ENCODE data around the gene RLF. TPM values are rescaled to one million over a fixed set of nuclear protein-coding genes. Genes with fewer than 3 reads are reported as not detected.

Gene RLF
- total RNA-seq, 2 experiments from 2014 or later: 42.7 to 44.8 TPM

DNA sequence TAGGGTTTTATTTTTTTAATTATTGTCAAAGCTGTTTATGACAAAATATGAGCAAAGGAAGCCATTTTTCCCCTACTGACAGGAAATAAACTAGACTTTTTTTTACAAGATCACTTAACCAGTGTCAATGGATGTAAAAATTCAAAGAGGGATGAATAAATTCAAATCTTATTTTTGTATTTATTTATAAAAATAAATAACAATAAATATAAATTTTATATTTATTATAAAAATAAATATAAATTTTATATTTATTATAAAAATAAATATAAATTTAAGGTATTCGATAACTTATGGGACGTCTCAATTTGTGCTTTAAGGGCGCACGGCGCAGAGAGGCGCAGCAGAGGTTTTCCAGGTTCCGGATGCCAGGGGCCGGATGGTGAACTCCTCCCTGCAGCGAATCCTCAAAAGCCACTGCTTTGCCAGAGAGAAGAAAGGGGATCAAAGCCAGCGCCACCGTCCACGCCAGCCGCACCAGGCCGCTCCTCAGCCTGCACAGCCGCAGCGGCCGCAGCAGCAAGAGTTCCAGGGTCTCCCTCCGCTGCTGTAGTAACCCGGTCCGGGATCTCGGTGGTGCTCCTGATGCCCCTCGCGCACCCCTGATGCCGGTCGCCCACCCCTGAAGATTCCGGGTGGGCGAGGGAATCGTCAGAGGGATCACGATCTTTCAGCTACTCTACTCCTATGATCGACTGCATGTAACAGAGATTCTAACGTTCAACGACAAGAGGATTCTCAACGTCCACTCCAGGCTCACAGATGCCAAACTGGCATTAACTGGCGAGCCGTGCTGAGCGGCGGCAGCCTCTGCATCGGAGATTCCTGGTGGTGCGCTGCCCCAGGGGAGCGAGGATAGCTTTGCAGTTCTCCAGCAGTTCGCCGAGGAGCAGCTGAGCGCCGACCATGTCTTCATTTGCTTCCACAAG lies 28.5 kb upstream of the RLF start:
- H3K27ac Mint-ChIP-seq: no peak overlapping the region
- Histone ChIP-seq H3K27ac (ENCODE audit: low read depth in 1 of 2, low read length in 2 of 2) (no peak overlapping the region), H3K27me3 (ENCODE audit: control insufficient read depth in 1 of 2, insufficient read depth in 2 of 2, low read length in 2 of 2) (no peaks in the 10 kb centered on the region), H3K4me3 (ENCODE audit: low read length) (no peak overlapping the region), H3K9me3 (ENCODE audit: control insufficient read depth in 1 of 2, insufficient read depth in 1 of 2, low read length in 2 of 2) (peaks cover 0 to 8% of the 10 kb centered on the region in 2 experiments), H3K36me3 (ENCODE audit: insufficient read depth, low read length) (no peaks in the 10 kb centered on the region), H3K4me1 (ENCODE audit: insufficient read depth, low read length) (no peaks in the 10 kb centered on the region)
- intact Hi-C loops (cut with DNase I, micrococcal nuclease): loop anchor here in 1 of 2 experiments (10.0 kb wide), 1 partner anchor 208 kb away; no protein-coding TSS in a partner anchor
- no peaks in the 10 kb centered on the region for H3K4me1 Mint-ChIP-seq (ENCODE audit: low read depth)
- ATAC-seq (ENCODE audit: poor library complexity) (no peak), DNase-seq (no peak)
- ChIA-PET POLR2A (no interaction called here), CTCF (interaction anchor here (1.0 kb wide), 1 partner anchor 11 kb away, joined by 3 read pairs; no protein-coding TSS in a partner anchor)
- peaks cover 5% of the 10 kb centered on the region for H3K27me3 Mint-ChIP-seq
- H3K4me3 Mint-ChIP-seq: no peak overlapping the region
- no peaks in the 10 kb centered on the region for H3K36me3 Mint-ChIP-seq (ENCODE audit: low read depth)
- no peaks in the 10 kb centered on the region for H3K9me3 Mint-ChIP-seq
- TF ChIP-seq, protein P1, sequence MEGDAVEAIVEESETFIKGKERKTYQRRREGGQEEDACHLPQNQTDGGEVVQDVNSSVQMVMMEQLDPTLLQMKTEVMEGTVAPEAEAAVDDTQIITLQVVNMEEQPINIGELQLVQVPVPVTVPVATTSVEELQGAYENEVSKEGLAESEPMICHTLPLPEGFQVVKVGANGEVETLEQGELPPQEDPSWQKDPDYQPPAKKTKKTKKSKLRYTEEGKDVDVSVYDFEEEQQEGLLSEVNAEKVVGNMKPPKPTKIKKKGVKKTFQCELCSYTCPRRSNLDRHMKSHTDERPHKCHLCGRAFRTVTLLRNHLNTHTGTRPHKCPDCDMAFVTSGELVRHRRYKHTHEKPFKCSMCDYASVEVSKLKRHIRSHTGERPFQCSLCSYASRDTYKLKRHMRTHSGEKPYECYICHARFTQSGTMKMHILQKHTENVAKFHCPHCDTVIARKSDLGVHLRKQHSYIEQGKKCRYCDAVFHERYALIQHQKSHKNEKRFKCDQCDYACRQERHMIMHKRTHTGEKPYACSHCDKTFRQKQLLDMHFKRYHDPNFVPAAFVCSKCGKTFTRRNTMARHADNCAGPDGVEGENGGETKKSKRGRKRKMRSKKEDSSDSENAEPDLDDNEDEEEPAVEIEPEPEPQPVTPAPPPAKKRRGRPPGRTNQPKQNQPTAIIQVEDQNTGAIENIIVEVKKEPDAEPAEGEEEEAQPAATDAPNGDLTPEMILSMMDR (IDR thresholded peaks at IDR 0.05): no peak

DNA sequence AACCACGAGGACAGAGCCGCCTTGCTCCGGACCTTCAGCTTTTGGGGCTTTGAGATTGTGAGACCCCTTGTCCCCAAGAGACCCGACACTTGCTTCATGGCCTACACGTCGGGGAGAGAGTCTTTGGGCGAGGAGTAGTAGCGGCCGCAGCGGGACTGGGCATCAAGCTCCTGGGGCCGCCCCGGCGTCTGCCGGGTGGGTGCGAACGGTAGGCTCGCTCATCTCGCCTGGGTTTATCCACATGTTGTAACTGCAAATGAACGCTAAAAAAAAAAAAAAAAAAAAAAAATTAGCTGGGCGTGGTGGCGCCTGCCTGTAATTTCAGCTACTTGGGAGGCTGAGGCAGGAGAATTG lies 27.9 kb upstream of the RLF start:
- Mint-ChIP-seq H3K4me3 (no peak overlapping the region), H3K27me3 (peaks cover 5% of the 10 kb centered on the region), H3K9me3 (no peaks in the 10 kb centered on the region), H3K4me1 (ENCODE audit: low read depth) (no peaks in the 10 kb centered on the region), H3K27ac (no peak overlapping the region), H3K36me3 (ENCODE audit: low read depth) (no peaks in the 10 kb centered on the region)
- Histone ChIP-seq H3K27ac (ENCODE audit: low read depth in 1 of 2, low read length in 2 of 2) (no peak overlapping the region), H3K9me3 (ENCODE audit: control insufficient read depth in 1 of 2, insufficient read depth in 1 of 2, low read length in 2 of 2) (peaks cover 0 to 8% of the 10 kb centered on the region in 2 experiments), H3K27me3 (ENCODE audit: control insufficient read depth in 1 of 2, insufficient read depth in 2 of 2, low read length in 2 of 2) (no peaks in the 10 kb centered on the region), H3K4me3 (ENCODE audit: low read length) (no peak overlapping the region), H3K4me1 (ENCODE audit: insufficient read depth, low read length) (no peaks in the 10 kb centered on the region), H3K36me3 (ENCODE audit: insufficient read depth, low read length) (no peaks in the 10 kb centered on the region)
- no peak for ATAC-seq (ENCODE audit: poor library complexity)
- intact Hi-C loops (cut with DNase I, micrococcal nuclease): loop anchor here in 1 of 2 experiments (10.0 kb wide), 1 partner anchor 208 kb away; no protein-coding TSS in a partner anchor
- DNase-seq: no peak
- TF ChIP-seq, protein P1 (IDR thresholded peaks at IDR 0.05): no peak
- ChIA-PET POLR2A (no interaction called here), CTCF (interaction anchor here (0.6 kb wide), 1 partner anchor 863 kb away, joined by 3 read pairs; no protein-coding TSS in a partner anchor)

DNA sequence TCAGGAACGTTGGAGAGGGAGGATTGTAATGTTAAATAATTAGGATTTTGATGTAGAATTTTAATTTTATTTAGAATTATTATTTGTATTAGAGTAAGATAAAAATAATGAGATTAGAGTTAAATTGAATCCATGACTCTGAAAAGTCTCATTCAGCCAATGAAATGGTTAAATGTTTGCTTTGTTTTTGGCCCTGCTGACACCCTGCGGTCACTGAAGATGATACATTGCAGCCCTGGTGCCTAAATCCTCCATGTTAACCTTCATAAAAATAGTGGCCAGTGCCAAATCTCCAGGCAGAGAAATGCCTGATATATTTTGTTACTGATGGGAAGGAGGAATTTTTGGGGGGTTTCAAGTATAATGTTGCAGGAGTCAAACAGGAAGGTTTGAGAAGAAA lies 27.3 kb upstream of the RLF start:
- Histone ChIP-seq H3K27me3 (ENCODE audit: control insufficient read depth in 1 of 2, insufficient read depth in 2 of 2, low read length in 2 of 2) (no peaks in the 10 kb centered on the region), H3K4me1 (ENCODE audit: insufficient read depth, low read length) (no peaks in the 10 kb centered on the region), H3K4me3 (ENCODE audit: low read length) (no peak overlapping the region), H3K9me3 (ENCODE audit: control insufficient read depth in 1 of 2, insufficient read depth in 1 of 2, low read length in 2 of 2) (peaks cover 0 to 8% of the 10 kb centered on the region in 2 experiments), H3K36me3 (ENCODE audit: insufficient read depth, low read length) (no peaks in the 10 kb centered on the region), H3K27ac (ENCODE audit: low read depth in 1 of 2, low read length in 2 of 2) (no peak overlapping the region)
- no peak overlapping the region for H3K27ac Mint-ChIP-seq
- peaks cover 5% of the 10 kb centered on the region for H3K27me3 Mint-ChIP-seq
- H3K36me3 Mint-ChIP-seq (ENCODE audit: low read depth): no peaks in the 10 kb centered on the region
- ChIA-PET POLR2A (no interaction called here), CTCF (interaction anchor here (0.6 kb wide), 1 partner anchor 863 kb away, joined by 3 read pairs; no protein-coding TSS in a partner anchor)
- no peaks in the 10 kb centered on the region for H3K4me1 Mint-ChIP-seq (ENCODE audit: low read depth)
- intact Hi-C loops (cut with DNase I, micrococcal nuclease): loop anchor here in 1 of 2 experiments (10.0 kb wide), 1 partner anchor 209 kb away; no protein-coding TSS in a partner anchor
- TF ChIP-seq, protein P1 (IDR thresholded peaks at IDR 0.05): no peak
- H3K4me3 Mint-ChIP-seq: no peak overlapping the region
- DNase-seq (no peak), ATAC-seq (ENCODE audit: poor library complexity) (no peak)
- no peaks in the 10 kb centered on the region for H3K9me3 Mint-ChIP-seq

All from CD4-positive, alpha-beta T cell (primary cell).